HG02678 (cell line): ENCODE results near the gene OGT.
A peak's percentile ranks its signal among the peaks of the same experiment; 100 is the strongest.

ENCODE experiments used
- ATAC-seq: cut with Tn5 transposase; IDR thresholded peaks from one replicate; pipeline ENCODE4 v1.9.1; 2021; ENCODE audit warnings: mild to moderate bottlenecking, moderate library complexity; ENCODE audit not compliant: unreplicated experiment

Gene OGT

GRCh38 chrX:71621603-71622002, 88.7 kb downstream of the OGT start:
- no peak for ATAC-seq

- no peak for ATAC-seq
These were observed 89.2 kb downstream of the OGT start for GRCh38 chrX:71622032-71622575.

- peak; percentile 54 for ATAC-seq
These were observed 89.9 kb downstream of the OGT start for GRCh38 chrX:71622576-71623450.

- ATAC-seq = no peak
These were observed 90.8 kb downstream of the OGT start for GRCh38 chrX:71623714-71624113.

- ATAC-seq = no peak
These were observed 92.6 kb downstream of the OGT start for GRCh38 chrX:71625471-71625870.
